Stomach (tissue), 4 donors: Measurements from ENCODE around the gene DNAAF2.

Source experiments
- EP300 ChIP-seq: sonication (generic); formaldehyde crosslinking; IDR thresholded peaks from one replicate; pipeline ENCODE4 v1.6.1; 2017; ENCODE audit warnings: antibody characterized with exemption
- POLR2A ChIP-seq, 4 donors: fragments of 450-650 bp; IDR thresholded peaks; one replicate each; pipeline ENCODE4 v1.6.1; 2016; ENCODE audit warnings: antibody characterized with exemption in 4 of 4, control low read depth in 2 of 4, mild to moderate bottlenecking in 1 of 4, moderate library complexity in 1 of 4
- POLR2AphosphoS5 ChIP-seq, 3 donors: sonication (generic); formaldehyde crosslinking; IDR thresholded peaks; one replicate each; pipeline ENCODE4 v1.6.1; 2016; ENCODE audit warnings: antibody characterized with exemption in 3 of 3

DNA sequence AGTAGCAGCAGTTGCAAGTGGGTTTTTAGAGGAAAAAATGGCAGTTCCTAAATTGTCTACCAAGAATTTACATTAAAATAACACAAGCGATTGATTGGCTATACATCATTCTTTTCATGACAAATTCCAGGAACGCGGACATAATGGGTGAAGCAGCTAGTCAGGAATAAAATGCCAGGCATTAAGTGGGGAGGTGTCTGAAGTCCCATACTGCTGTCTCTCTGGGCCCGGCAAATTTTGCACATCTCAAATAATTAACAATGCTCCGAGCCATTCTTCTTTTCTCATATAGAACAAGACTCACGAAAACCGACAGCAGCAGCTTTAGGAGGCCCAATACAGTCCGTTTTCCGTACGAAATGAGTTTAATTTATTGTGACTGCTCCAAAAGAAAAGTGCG is 15.3 kb downstream of the DNAAF2 start:
- TF ChIP-seq EP300 (no peak), POLR2AphosphoS5 (IDR thresholded peaks at IDR 0.05) (no peak), POLR2A (IDR thresholded peaks at IDR 0.05) (no peak)
